Testis (tissue), 2 donors: Measurements from ENCODE around the gene TTLL12.

Experiments used
- CTCF ChIP-seq, 3 experiments: fragments of 450-650 bp in 2 of 3; fragments of 200-600 bp in 1 of 3; sonication (generic) in 1 of 3; IDR thresholded peaks; one replicate each; pipeline ENCODE4 v1.5.1; 2016 to 2019; ENCODE audit warnings: antibody characterized with exemption in 3 of 3, mild to moderate bottlenecking in 2 of 3, moderate library complexity in 1 of 3
- POLR2A ChIP-seq: fragments of 450-650 bp; IDR thresholded peaks from one replicate; pipeline ENCODE4 v1.6.1; 2017; ENCODE audit warnings: antibody characterized with exemption, mild to moderate bottlenecking, moderate library complexity

GRCh38 chr22:43183496-43184277 is 3.2 kb downstream of the TTLL12 start:
- TF ChIP-seq POLR2A (no peak), CTCF (IDR thresholded peaks at IDR 0.05) (no peak)
